Retinal pigment epithelial cell (primary cell): ENCODE measurements around the gene FBLN7.

Experiments
- DNase-seq: peaks from one replicate; pipeline ENCODE4 v3.0.0-alpha.2; 2010; ENCODE audit warnings: low read depth
- H3K4me3 ChIP-seq: 2 replicates; pipeline ENCODE4 v1.5.1; 2011; ENCODE audit warnings: mild to moderate bottlenecking, low read length, control low read depth, moderate library complexity
- TF ChIP-seq, protein P1 (sequence below): conservative IDR thresholded peaks from 2 replicates; pipeline ENCODE4 v1.5.1; 2011; ENCODE audit warnings: low read depth, low read length, control low read depth, inconsistent platforms

The FBLN7 gene

GRCh38 chr2:112187046-112187715 lies 49.0 kb downstream of the FBLN7 start:
- no peak for DNase-seq
- H3K4me3 ChIP-seq, result no peak overlapping the region
- TF ChIP-seq, protein P1, sequence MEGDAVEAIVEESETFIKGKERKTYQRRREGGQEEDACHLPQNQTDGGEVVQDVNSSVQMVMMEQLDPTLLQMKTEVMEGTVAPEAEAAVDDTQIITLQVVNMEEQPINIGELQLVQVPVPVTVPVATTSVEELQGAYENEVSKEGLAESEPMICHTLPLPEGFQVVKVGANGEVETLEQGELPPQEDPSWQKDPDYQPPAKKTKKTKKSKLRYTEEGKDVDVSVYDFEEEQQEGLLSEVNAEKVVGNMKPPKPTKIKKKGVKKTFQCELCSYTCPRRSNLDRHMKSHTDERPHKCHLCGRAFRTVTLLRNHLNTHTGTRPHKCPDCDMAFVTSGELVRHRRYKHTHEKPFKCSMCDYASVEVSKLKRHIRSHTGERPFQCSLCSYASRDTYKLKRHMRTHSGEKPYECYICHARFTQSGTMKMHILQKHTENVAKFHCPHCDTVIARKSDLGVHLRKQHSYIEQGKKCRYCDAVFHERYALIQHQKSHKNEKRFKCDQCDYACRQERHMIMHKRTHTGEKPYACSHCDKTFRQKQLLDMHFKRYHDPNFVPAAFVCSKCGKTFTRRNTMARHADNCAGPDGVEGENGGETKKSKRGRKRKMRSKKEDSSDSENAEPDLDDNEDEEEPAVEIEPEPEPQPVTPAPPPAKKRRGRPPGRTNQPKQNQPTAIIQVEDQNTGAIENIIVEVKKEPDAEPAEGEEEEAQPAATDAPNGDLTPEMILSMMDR, result no peak

DNA sequence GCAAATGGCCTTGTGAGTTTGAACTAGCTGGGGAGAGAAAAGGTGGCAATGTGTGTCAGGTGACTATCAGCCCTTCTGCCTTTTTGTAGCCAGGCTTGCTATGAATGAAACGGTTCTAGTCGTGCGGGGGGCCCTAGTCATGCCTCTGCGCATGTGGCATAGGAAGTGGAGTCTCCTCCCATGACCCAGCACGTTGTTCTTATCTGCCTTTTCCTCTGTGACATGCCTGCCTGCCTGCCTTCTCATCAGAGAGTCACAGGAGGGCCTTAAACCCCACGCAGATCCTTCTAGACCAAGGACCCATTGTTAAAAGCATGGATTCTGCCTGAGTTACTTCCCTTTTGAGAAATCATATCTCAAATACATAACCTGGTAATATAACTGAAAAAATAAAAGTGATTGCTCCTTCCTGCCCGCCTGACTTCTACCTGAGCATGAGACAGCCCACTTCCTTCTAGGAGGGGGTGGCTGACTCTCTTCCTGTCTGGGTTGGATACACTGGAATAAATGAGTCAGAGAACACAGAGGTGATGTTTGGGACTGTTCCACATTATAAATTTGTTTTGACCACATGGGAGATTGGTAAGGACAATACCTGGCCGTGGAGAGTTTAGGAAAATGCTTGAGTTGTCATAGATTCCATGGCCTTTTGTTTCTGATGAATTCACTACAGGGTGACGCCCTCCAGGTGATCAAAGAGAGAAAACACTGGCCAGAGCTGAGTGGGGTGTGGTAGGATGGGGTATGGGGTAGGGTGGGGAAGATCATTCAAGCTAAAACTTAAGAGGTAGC lies 49.8 kb downstream of the FBLN7 start:
- no peak for DNase-seq
- H3K4me3 ChIP-seq, result no peak overlapping the region
- TF ChIP-seq, protein P1, result no peak

GRCh38 chr2:112189001-112189556 lies 50.9 kb downstream of the FBLN7 start:
- TF ChIP-seq, protein P1, result no peak
- DNase-seq, result no peak
- H3K4me3 ChIP-seq, result no peak overlapping the region

GRCh38 chr2:112194028-112194427 lies 55.8 kb downstream of the FBLN7 start:
- TF ChIP-seq, protein P1, result no peak
- DNase-seq, result no peak
- no peak overlapping the region for H3K4me3 ChIP-seq

DNA sequence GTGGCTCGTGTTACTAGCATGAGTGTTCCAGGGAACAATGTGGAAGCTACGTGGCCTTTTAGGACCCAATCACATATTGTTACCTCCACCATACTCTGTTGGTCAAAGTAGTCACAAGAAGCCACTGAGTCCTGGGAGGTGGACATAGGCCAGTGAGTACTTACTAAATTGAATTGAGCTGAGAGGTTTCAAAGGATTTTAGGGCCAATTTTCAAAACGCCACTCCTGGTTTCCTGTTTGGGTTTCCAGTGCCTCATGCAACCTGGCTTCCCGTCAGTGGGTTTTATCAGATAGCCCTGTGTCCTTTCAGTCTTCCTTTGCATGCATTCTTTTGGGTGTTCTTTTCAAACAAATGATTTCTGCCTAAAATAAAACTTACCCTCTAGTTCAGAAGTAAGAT lies 56.3 kb downstream of the FBLN7 start:
- H3K4me3 ChIP-seq, result no peak overlapping the region
- DNase-seq, result no peak
- TF ChIP-seq, protein P1, result no peak

- H3K4me3 ChIP-seq, result no peak overlapping the region
- no peak for DNase-seq
- TF ChIP-seq, protein P1, result no peak
These were observed 57.1 kb downstream of the FBLN7 start for GRCh38 chr2:112195167-112195766.
